Mucosa of rectum (tissue), 2 donors: ENCODE data around the gene VSIG4.

Experiments used
- H3K27ac ChIP-seq, 2 donors: one replicate each; pipeline ENCODE4 v1.7.0; 2013; ENCODE audit warnings: inconsistent platforms in 2 of 2, low read depth in 2 of 2, low read length in 2 of 2
- H3K27me3 ChIP-seq, 2 donors: one replicate each; pipeline ENCODE4 v1.7.0; 2013; ENCODE audit warnings: low read length in 2 of 2; ENCODE audit not compliant: control insufficient read depth in 2 of 2, insufficient read depth in 2 of 2
- H3K36me3 ChIP-seq, 2 donors: one replicate each; pipeline ENCODE4 v1.7.0; 2013; ENCODE audit warnings: low read length in 2 of 2; ENCODE audit not compliant: control insufficient read depth in 2 of 2, insufficient read depth in 2 of 2
- H3K4me1 ChIP-seq, 2 donors: one replicate each; pipeline ENCODE4 v1.7.0; 2013; ENCODE audit warnings: low read length in 2 of 2, mild to moderate bottlenecking in 1 of 2; ENCODE audit not compliant: control insufficient read depth in 2 of 2, insufficient read depth in 2 of 2
- H3K4me3 ChIP-seq, 2 donors: one replicate each; pipeline ENCODE4 v1.7.0; 2013; ENCODE audit warnings: low read length in 2 of 2
- H3K9ac ChIP-seq, 2 donors: one replicate each; pipeline ENCODE4 v1.7.0; 2013; ENCODE audit warnings: low read length in 2 of 2, low read depth in 1 of 2, mild to moderate bottlenecking in 1 of 2
- H3K9me3 ChIP-seq, 2 donors: one replicate each; pipeline ENCODE4 v1.7.0; 2013; ENCODE audit warnings: low read length in 2 of 2; ENCODE audit not compliant: control insufficient read depth in 2 of 2
- donor health status: healthy.
- donor health status: Normal muscosa, but diverticular disease.

The VSIG4 gene

GRCh38 chrX:65999563-66000148 is 40.2 kb downstream of the VSIG4 start:
- Histone ChIP-seq H3K9me3 (no peaks in the 10 kb centered on the region), H3K36me3 (no peaks in the 10 kb centered on the region), H3K9ac (no peak overlapping the region), H3K27me3 (no peaks in the 10 kb centered on the region), H3K4me1 (no peaks in the 10 kb centered on the region), H3K27ac (no peak overlapping the region), H3K4me3 (no peak overlapping the region)

- H3K27ac ChIP-seq = no peak overlapping the region
- no peaks in the 10 kb centered on the region for H3K4me1 ChIP-seq
- H3K36me3 ChIP-seq = no peaks in the 10 kb centered on the region
- H3K9ac ChIP-seq = no peak overlapping the region
- H3K4me3 ChIP-seq = no peak overlapping the region
- H3K9me3 ChIP-seq = no peaks in the 10 kb centered on the region
- H3K27me3 ChIP-seq = no peaks in the 10 kb centered on the region
These were observed 40.8 kb downstream of the VSIG4 start for GRCh38 chrX:65999029-65999562.

GRCh38 chrX:65997978-65998717 is 41.7 kb downstream of the VSIG4 start:
- Histone ChIP-seq H3K27ac (no peak overlapping the region), H3K4me3 (no peak overlapping the region), H3K9me3 (no peaks in the 10 kb centered on the region), H3K9ac (no peak overlapping the region), H3K4me1 (no peaks in the 10 kb centered on the region), H3K27me3 (peaks cover 0 to 1% of the 10 kb centered on the region in 2 donors), H3K36me3 (no peaks in the 10 kb centered on the region)

- Histone ChIP-seq H3K27me3 (peaks cover 0 to 2% of the 10 kb centered on the region in 2 donors), H3K4me1 (no peaks in the 10 kb centered on the region), H3K9me3 (no peaks in the 10 kb centered on the region), H3K36me3 (no peaks in the 10 kb centered on the region), H3K27ac (no peak overlapping the region), H3K9ac (no peak overlapping the region), H3K4me3 (no peak overlapping the region)
These were observed 45.1 kb downstream of the VSIG4 start for GRCh38 chrX:65994519-65995506.

GRCh38 chrX:65993915-65994460 is 45.9 kb downstream of the VSIG4 start:
- H3K27me3 ChIP-seq = peaks cover 0 to 2% of the 10 kb centered on the region in 2 donors
- H3K9ac ChIP-seq = no peak overlapping the region
- no peaks in the 10 kb centered on the region for H3K4me1 ChIP-seq
- H3K9me3 ChIP-seq = no peaks in the 10 kb centered on the region
- H3K27ac ChIP-seq = no peak overlapping the region
- H3K36me3 ChIP-seq = no peaks in the 10 kb centered on the region
- H3K4me3 ChIP-seq = no peak overlapping the region

GRCh38 chrX:65993332-65993731 is 46.5 kb downstream of the VSIG4 start:
- H3K27ac ChIP-seq = no peak overlapping the region
- no peaks in the 10 kb centered on the region for H3K9me3 ChIP-seq
- no peak overlapping the region for H3K4me3 ChIP-seq
- peaks cover 0 to 2% of the 10 kb centered on the region in 2 donors for H3K27me3 ChIP-seq
- no peaks in the 10 kb centered on the region for H3K36me3 ChIP-seq
- no peaks in the 10 kb centered on the region for H3K4me1 ChIP-seq
- no peak overlapping the region for H3K9ac ChIP-seq

- H3K27ac ChIP-seq = no peak overlapping the region
- H3K4me1 ChIP-seq = peaks cover 0 to 5% of the 10 kb centered on the region in 2 donors
- H3K4me3 ChIP-seq = no peak overlapping the region
- no peak overlapping the region for H3K9ac ChIP-seq
- no peaks in the 10 kb centered on the region for H3K36me3 ChIP-seq
- no peaks in the 10 kb centered on the region for H3K9me3 ChIP-seq
- H3K27me3 ChIP-seq = peaks cover 2% of the 10 kb centered on the region in 2 donors
These were observed 49.2 kb downstream of the VSIG4 start for GRCh38 chrX:65990702-65991101.

- H3K9ac ChIP-seq = no peak overlapping the region
- peaks cover 0 to 2% of the 10 kb centered on the region in 2 donors for H3K27me3 ChIP-seq
- H3K27ac ChIP-seq = no peak overlapping the region
- H3K4me1 ChIP-seq = peaks cover 0 to 5% of the 10 kb centered on the region in 2 donors
- no peaks in the 10 kb centered on the region for H3K9me3 ChIP-seq
- H3K36me3 ChIP-seq = no peaks in the 10 kb centered on the region
- H3K4me3 ChIP-seq = no peak overlapping the region
These were observed 52.1 kb downstream of the VSIG4 start for GRCh38 chrX:65987811-65988210.

GRCh38 chrX:65985922-65986588 is 53.8 kb downstream of the VSIG4 start:
- Histone ChIP-seq H3K27ac (no peak overlapping the region), H3K9ac (no peak overlapping the region), H3K4me3 (no peak overlapping the region), H3K9me3 (no peaks in the 10 kb centered on the region), H3K4me1 (peaks cover 0 to 5% of the 10 kb centered on the region in 2 donors), H3K27me3 (peaks cover 0 to 2% of the 10 kb centered on the region in 2 donors), H3K36me3 (no peaks in the 10 kb centered on the region)
